Activated effector memory CD4-positive, alpha-beta T cell treated with Interleukin-2 at 50 U/mL for 16 hours (primary cell): Measurements from ENCODE around the gene ITGB4.

Experiments used
- DNase-seq: peaks from one replicate; pipeline ENCODE4 v3.0.0-alpha.2; 2020

The ITGB4 gene

GRCh38 chr17:75773808-75774470 is 52.7 kb downstream of the ITGB4 start:
- no peak for DNase-seq

- DNase-seq = no peak
Observed at GRCh38 chr17:75774471-75774990, 53.3 kb downstream of the ITGB4 start.

- DNase-seq = no peak
Observed at GRCh38 chr17:75774991-75775668, 53.9 kb downstream of the ITGB4 start.

GRCh38 chr17:75776386-75777295 is 55.4 kb downstream of the ITGB4 start:
- no peak for DNase-seq

- DNase-seq = no peak
Observed at GRCh38 chr17:75777296-75777922, 56.1 kb downstream of the ITGB4 start.

- peak; percentile 17 for DNase-seq
Observed at GRCh38 chr17:75778066-75778860, 57.0 kb downstream of the ITGB4 start.

GRCh38 chr17:75778861-75779249 is 57.6 kb downstream of the ITGB4 start:
- DNase-seq = no peak

- DNase-seq = peak; percentile 89
Observed at GRCh38 chr17:75779250-75779986, 58.2 kb downstream of the ITGB4 start.

- no peak for DNase-seq
Observed at GRCh38 chr17:75779987-75780889, 59.0 kb downstream of the ITGB4 start.

- DNase-seq = no peak
Observed at GRCh38 chr17:75783069-75783783, 62.0 kb downstream of the ITGB4 start.

- no peak for DNase-seq
Observed at GRCh38 chr17:75783803-75784472, 62.7 kb downstream of the ITGB4 start.

- peak; percentile 92 for DNase-seq
Observed at GRCh38 chr17:75784473-75785015, 63.3 kb downstream of the ITGB4 start, which contains the start of gene UNK. TSS of gene UNK (plus strand) at chr17:75784806. CDS start at chr17:75784881, 75 bp downstream.

- DNase-seq = peak; percentile 43
Observed at GRCh38 chr17:75785016-75785890, 64.0 kb downstream of the ITGB4 start.

GRCh38 chr17:75791254-75791653 is 70.0 kb downstream of the ITGB4 start:
- DNase-seq = no peak

GRCh38 chr17:75793460-75793859 is 72.2 kb downstream of the ITGB4 start:
- DNase-seq = no peak

- DNase-seq = no peak
Observed at GRCh38 chr17:75795820-75796607, 74.8 kb downstream of the ITGB4 start.

- no peak for DNase-seq
Observed at GRCh38 chr17:75799402-75799801, 78.1 kb downstream of the ITGB4 start.
